Activated B cell treated with CpG ODN at 0.5 μM for 24 hours (primary cell): ENCODE measurements around the gene PCGF6. TPM values are rescaled to one million over a fixed set of nuclear protein-coding genes. Genes with fewer than 3 reads are reported as not detected.
A peak's percentile ranks its signal among the peaks of the same experiment; 100 is the strongest.
"Not testable (repeated sequence)": the region's sequence is repeated elsewhere in the genome, so short reads cannot be mapped to it uniquely, and the experiment has no call there.

Source experiments
- ATAC-seq: fragments of 200-7000 bp; cut with Tn5 transposase; one replicate; pipeline ENCODE4 v1.10.0; 2021; ENCODE audit warnings: low read depth, mild to moderate bottlenecking, moderate library complexity
- CTCF ChIA-PET: fragments of 350-600 bp; sonication (Branson Sonifier 250); formaldehyde crosslinking; loops from one replicate; lab custom pipeline; 2021; ENCODE audit warnings: antibody characterized with exemption; lab: Charles Lee
- POLR2A ChIA-PET: fragments of 350-600 bp; sonication (Branson Sonifier 250); formaldehyde crosslinking; loops from one replicate; lab custom pipeline; 2021; ENCODE audit warnings: antibody characterized with exemption; lab: Charles Lee
- DNase-seq: peaks from one replicate; pipeline ENCODE4 v3.0.0; 2022
- H3K27ac Mint-ChIP-seq: one replicate; pipeline ENCODE4 v1.8.0; 2020; ENCODE audit warnings: mixed read lengths
- H3K27me3 Mint-ChIP-seq: one replicate; pipeline ENCODE4 v1.8.0; 2021; ENCODE audit warnings: mixed read lengths
- H3K36me3 Mint-ChIP-seq: one replicate; pipeline ENCODE4 v1.8.0; 2021; ENCODE audit warnings: low read depth, mixed read lengths
- H3K4me1 Mint-ChIP-seq: one replicate; pipeline ENCODE4 v1.8.0; 2021; ENCODE audit warnings: mixed read lengths
- H3K4me3 Mint-ChIP-seq: one replicate; pipeline ENCODE4 v1.8.0; 2020; ENCODE audit warnings: mild to moderate bottlenecking, mixed read lengths
- H3K9me3 Mint-ChIP-seq: one replicate; pipeline ENCODE4 v1.8.0; 2020; ENCODE audit warnings: mixed read lengths
- intact Hi-C: fragments of 100-400 bp; cut with micrococcal nuclease; formaldehyde crosslinking; loops from one replicate; pipeline ENCODE4 v1.15.1; 2024
- total RNA-seq: library from RNA; stranded (reverse); gene quantifications from 2 replicates; pipeline ENCODE4 v1.2.3, GENCODE V29; 2022
- TF ChIP-seq, protein P1 (sequence below): fragments of 200-600 bp; IDR thresholded peaks from one replicate; pipeline ENCODE4 v1.8.0; 2022; ENCODE audit warnings: antibody characterized with exemption, mild to moderate bottlenecking

Gene PCGF6
- total RNA-seq, 1 donor from 2014 or later: 7.3 TPM

DNA sequence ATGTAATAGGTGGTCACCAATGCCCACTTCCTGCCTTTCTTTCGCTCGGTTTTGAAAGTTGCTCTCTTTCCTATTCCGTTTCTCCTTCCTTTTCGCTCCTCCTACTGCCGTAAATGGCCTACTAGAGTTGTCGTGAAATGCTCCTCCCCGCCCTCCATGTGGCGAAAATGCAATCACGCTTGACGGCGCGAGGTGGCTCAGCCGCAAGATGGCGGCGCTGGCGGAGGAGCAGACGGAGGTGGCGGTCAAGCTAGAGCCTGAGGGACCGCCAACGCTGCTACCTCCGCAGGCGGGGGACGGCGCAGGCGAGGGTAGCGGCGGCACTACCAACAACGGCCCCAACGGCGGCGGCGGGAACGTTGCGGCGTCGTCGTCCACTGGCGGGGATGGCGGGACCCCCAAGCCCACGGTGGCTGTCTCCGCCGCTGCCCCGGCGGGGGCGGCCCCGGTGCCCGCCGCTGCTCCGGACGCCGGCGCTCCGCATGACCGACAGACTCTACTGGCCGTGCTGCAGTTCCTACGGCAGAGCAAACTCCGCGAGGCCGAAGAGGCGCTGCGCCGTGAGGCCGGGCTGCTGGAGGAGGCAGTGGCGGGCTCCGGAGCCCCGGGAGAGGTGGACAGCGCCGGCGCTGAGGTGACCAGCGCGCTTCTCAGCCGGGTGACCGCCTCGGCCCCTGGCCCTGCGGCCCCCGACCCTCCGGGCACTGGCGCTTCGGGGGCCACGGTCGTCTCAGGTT, 17.0 kb upstream of the PCGF6 start, which contains the start of gene TAF5:
Gene TAF5, plus strand, starts transcription at position 195 of the 737 bp plus-strand sequence. Its CDS starts 14 bp downstream, at position 209.
- Mint-ChIP-seq H3K36me3 (peaks cover 6% of the 10 kb centered on the region), H3K4me3 (peak within 1 kb of the TSS; percentile 90), H3K4me1 (peaks cover 12% of the 10 kb centered on the region), H3K27me3 (no peaks in the 10 kb centered on the region), H3K9me3 (no peaks in the 10 kb centered on the region), H3K27ac (peak within 1 kb of the TSS; percentile 87)
- CTCF ChIA-PET: interaction anchor here (0.7 kb wide), 1 partner anchor 1122 kb away, joined by 3 read pairs; the partner anchor contains the start of gene GBF1
- DNase-seq: peak; percentile 79
- intact Hi-C loops: loop anchor here (1.0 to 10.0 kb wide), 10 partner anchors 17 to 1121 kb away; partner anchors contain the start of genes ACTR1A, ARL3, ATP5MK and BORCS7
- POLR2A ChIA-PET: interaction anchor here (0.7 to 3.0 kb wide), 11 partner anchors 15 to 621 kb away, joined by 3 to 26 read pairs (median 4); partner anchors contain the start of genes ATP5MK, NT5C2, PCGF6 and PDCD11
- ATAC-seq: peak; percentile 72
- TF ChIP-seq, protein P1, sequence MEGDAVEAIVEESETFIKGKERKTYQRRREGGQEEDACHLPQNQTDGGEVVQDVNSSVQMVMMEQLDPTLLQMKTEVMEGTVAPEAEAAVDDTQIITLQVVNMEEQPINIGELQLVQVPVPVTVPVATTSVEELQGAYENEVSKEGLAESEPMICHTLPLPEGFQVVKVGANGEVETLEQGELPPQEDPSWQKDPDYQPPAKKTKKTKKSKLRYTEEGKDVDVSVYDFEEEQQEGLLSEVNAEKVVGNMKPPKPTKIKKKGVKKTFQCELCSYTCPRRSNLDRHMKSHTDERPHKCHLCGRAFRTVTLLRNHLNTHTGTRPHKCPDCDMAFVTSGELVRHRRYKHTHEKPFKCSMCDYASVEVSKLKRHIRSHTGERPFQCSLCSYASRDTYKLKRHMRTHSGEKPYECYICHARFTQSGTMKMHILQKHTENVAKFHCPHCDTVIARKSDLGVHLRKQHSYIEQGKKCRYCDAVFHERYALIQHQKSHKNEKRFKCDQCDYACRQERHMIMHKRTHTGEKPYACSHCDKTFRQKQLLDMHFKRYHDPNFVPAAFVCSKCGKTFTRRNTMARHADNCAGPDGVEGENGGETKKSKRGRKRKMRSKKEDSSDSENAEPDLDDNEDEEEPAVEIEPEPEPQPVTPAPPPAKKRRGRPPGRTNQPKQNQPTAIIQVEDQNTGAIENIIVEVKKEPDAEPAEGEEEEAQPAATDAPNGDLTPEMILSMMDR: no peak

DNA sequence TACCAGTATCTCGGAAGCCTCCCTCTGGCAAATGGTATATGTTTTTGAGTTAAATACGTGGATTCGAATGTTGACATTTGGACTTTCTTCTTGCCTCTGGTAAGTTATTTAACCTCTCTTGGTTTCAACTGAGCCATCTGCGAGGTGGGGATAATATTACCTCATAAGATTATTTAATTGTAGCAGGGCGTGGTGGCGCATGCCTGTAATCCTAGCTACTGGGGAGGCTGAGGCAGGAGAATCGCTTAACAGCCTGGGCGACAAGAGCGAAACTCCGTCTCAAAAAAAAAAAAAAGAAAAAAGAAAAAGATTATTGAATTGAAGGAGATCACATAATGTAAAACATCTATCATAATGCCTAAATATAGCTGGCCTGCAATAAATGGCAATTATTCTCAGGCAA, 16.4 kb upstream of the PCGF6 start:
- H3K27ac Mint-ChIP-seq: peak overlapping the region; percentile 87
- peak overlapping the region; percentile 90 for H3K4me3 Mint-ChIP-seq
- no peaks in the 10 kb centered on the region for H3K27me3 Mint-ChIP-seq
- POLR2A ChIA-PET: interaction anchor here (0.6 to 3.0 kb wide), 8 partner anchors 14 to 429 kb away, joined by 3 to 26 read pairs (median 4); partner anchors contain the start of genes ATP5MK, NT5C2, PCGF6 and PDCD11
- CTCF ChIA-PET: no interaction called here
- H3K9me3 Mint-ChIP-seq: no peaks in the 10 kb centered on the region
- intact Hi-C loops: loop anchor here (1.0 to 10.0 kb wide), 5 partner anchors 513 to 1120 kb away; partner anchors contain the start of genes ARL3, BORCS7, GBF1 and SFXN2
- TF ChIP-seq, protein P1: no peak
- H3K4me1 Mint-ChIP-seq: peaks cover 12% of the 10 kb centered on the region
- H3K36me3 Mint-ChIP-seq: peaks cover 6% of the 10 kb centered on the region
- DNase-seq: no peak
- no peak for ATAC-seq

DNA sequence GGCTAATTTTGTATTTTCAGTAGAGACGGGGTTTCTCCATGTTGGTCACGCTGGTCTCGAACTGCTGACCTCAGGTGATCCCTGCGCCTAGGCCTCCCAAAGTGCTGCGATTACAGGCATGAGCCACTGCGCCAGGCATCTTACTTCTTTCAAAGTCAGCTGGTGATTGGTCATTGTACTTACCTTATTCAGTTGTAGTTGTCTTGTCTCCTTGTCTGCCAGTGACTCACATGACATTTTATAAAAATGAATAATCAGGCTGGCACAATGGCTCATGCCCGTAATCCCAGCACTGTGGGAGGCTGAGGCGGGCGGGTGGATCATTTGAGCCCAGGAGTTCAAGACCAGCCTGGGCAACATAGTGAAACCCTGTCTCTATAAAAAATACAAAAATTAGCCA, 9.9 kb upstream of the PCGF6 start:
- CTCF ChIA-PET, H3K4me3 Mint-ChIP-seq, DNase-seq, H3K36me3 Mint-ChIP-seq, H3K9me3 Mint-ChIP-seq, H3K27ac Mint-ChIP-seq, ATAC-seq, H3K4me1 Mint-ChIP-seq, H3K27me3 Mint-ChIP-seq: not testable (repeated sequence)
- POLR2A ChIA-PET: interaction anchor here (0.6 kb wide), 1 partner anchor 1447 kb away, joined by 3 read pairs; no protein-coding TSS in a partner anchor
- intact Hi-C loops: loop anchor here (10.0 kb wide), 1 partner anchor 716 kb away; the partner anchor contains the start of gene TRIM8

DNA sequence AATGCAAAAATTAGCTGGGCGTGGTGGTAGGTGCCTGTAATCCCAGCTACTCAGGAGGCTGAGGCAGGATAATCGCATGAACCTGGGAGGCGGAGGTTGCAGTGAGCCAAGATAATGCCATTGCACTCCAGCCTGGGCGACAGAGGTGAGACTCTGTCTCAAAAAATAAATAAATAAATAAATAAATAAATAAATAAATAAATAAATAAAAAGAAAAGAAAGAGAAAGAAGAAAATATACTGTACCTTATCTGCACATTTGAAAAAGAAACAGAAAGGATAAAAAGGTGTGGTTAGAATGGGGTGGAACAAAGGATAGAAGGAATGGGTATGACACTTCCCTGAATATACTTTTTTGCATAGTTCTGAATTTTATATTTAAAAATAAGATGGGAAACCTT, 8.6 kb upstream of the PCGF6 start:
- DNase-seq: not testable (repeated sequence)

DNA sequence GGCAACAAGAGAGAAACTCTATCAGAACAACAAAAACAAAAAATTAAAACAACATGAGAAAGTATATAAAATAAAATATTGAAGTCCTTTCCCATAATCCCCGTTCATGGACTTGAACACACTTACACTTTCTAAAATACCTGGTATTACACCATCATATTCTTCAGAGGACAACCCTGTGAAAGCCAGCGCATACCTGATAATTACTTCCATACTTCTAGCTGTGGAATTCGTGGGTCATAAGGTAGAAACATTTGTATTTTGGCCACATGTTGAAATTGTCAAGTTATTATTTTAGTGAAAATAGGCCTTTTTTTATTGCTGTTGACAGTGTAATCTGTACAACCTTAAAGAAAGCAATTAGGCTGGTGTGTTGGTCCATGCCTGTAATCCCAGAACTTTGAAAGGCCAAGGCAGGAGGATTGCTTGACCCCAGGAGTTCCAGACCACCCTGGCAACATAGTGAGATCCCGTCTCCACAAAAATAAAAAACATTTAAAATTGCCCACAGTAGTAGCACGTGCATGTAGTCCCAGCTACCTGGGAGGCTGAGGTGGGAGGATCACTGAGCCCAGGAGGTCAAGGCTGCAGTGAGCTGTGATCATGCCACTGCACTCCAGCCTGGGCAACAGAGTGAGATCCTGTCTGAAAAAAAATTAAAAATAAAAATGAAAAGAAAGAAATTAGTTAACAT, 5.1 kb upstream of the PCGF6 start:
- no peaks in the 10 kb centered on the region for H3K27me3 Mint-ChIP-seq
- H3K9me3 Mint-ChIP-seq: no peaks in the 10 kb centered on the region
- intact Hi-C loops: no loop called here
- no peaks in the 10 kb centered on the region for H3K36me3 Mint-ChIP-seq
- peaks cover 3% of the 10 kb centered on the region for H3K4me1 Mint-ChIP-seq
- CTCF ChIA-PET: no interaction called here
- POLR2A ChIA-PET: interaction anchor here (0.6 to 1.1 kb wide), 2 partner anchors 11 to 452 kb away, joined by 3 read pairs; no protein-coding TSS in a partner anchor
- no peak overlapping the region for H3K4me3 Mint-ChIP-seq
- DNase-seq: no peak
- no peak for ATAC-seq
- no peak overlapping the region for H3K27ac Mint-ChIP-seq
- TF ChIP-seq, protein P1: no peak

More for the DNA sequence above, 8.6 kb upstream of the PCGF6 start:
- H3K36me3 Mint-ChIP-seq, H3K4me3 Mint-ChIP-seq, intact Hi-C loops, H3K4me1 Mint-ChIP-seq, H3K27me3 Mint-ChIP-seq, ATAC-seq, CTCF ChIA-PET, H3K27ac Mint-ChIP-seq, H3K9me3 Mint-ChIP-seq: not testable (repeated sequence)
- POLR2A ChIA-PET: interaction anchor here (0.6 kb wide), 1 partner anchor 1534 kb away, joined by 4 read pairs; no protein-coding TSS in a partner anchor

DNA sequence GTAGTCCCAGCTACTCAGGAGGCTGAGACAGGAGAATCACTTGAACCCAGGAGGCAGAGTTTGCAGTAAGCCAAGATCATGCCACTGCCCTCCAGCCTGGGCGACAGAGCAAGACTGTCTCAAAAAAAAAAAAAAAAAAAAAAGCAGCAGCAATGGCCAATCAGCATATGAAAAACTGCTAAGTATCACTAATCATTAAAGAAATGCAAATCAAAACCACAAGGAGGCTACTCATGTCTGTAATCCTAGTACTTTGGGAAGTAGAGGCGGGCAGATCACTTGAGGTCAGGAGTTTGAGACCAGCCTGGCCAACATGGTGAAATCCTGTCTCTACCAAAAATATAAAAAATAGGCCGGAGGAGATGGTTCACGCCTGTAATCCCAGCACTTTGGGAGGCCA, 3.6 kb upstream of the PCGF6 start:
- POLR2A ChIA-PET, H3K4me1 Mint-ChIP-seq, H3K36me3 Mint-ChIP-seq, ATAC-seq, H3K27me3 Mint-ChIP-seq, CTCF ChIA-PET, DNase-seq, H3K27ac Mint-ChIP-seq, H3K9me3 Mint-ChIP-seq, H3K4me3 Mint-ChIP-seq: not testable (repeated sequence)
- intact Hi-C loops: loop anchor here (5.0 kb wide), 1 partner anchor 502 kb away; the partner anchor contains the start of gene BORCS7
